Psoas muscle (tissue), 8 donors: ENCODE data around the gene MTOR. TPM values are rescaled to one million over a fixed set of nuclear protein-coding genes. Genes with fewer than 3 reads are reported as not detected.

Experiments used
- ATAC-seq, 4 donors: fragments of 200-7000 bp; cut with Tn5 transposase; one replicate each; pipeline ENCODE4 v1.9.1; 2020; ENCODE audit warnings: moderate library complexity in 3 of 4, mild to moderate bottlenecking in 2 of 4
- DNase-seq, 2 donors: peaks; one replicate each; pipeline ENCODE4 v3.0.0-alpha.2; 2020
- H3K27ac ChIP-seq: fragments of 200-600 bp; one replicate; pipeline ENCODE4 v1.8.0; 2022
- H3K27me3 ChIP-seq, 3 donors: fragments of 200-600 bp in 1 of 3; one replicate each; pipeline versions ENCODE4 v1.6.1 to v1.8.0; 2013 to 2022; ENCODE audit warnings: low read length in 2 of 3, mild to moderate bottlenecking in 2 of 3, moderate library complexity in 1 of 3; ENCODE audit not compliant: insufficient read depth in 3 of 3
- H3K36me3 ChIP-seq, 2 donors: fragments of 200-600 bp in 1 of 2; one replicate each; pipeline versions ENCODE4 v1.6.1 to v1.8.0; 2013 to 2022; ENCODE audit warnings: low read depth in 1 of 2, mild to moderate bottlenecking in 1 of 2, moderate library complexity in 1 of 2; ENCODE audit not compliant: insufficient read depth in 1 of 2
- H3K4me1 ChIP-seq: fragments of 200-600 bp; one replicate; pipeline ENCODE4 v1.8.0; 2022
- H3K4me3 ChIP-seq: fragments of 200-600 bp; one replicate; pipeline ENCODE4 v1.8.0; 2022; ENCODE audit warnings: mild to moderate bottlenecking
- H3K9me3 ChIP-seq: fragments of 200-600 bp; one replicate; pipeline ENCODE4 v1.8.0; 2022
- WGBS, 3 donors: extraction: QIAGEN DNeasy Blood & Tissue Kit; methylation state at CpG; one replicate each; pipeline versions ENCODE4 v1.1.6 to v1.1.7; 2013; 5-methylcytosine and 5-hydroxymethylcytosine counted together
- intact Hi-C, 2 donors: fragments of 100-400 bp; cut with DNase I; formaldehyde crosslinking; loops; one replicate each; pipeline versions ENCODE4 v1.11.0 to v1.14.2; 2022
- polyA plus RNA-seq, 3 donors: library from polyadenylated mRNA; stranded (reverse); fragments of 200-250 nt; gene quantifications; one replicate each; pipeline ENCODE4 v1.2.3, GENCODE V29; 2013
- total RNA-seq, 4 donors: library from RNA; stranded (reverse); fragmentation: NEBNext Ultra II Directional in 2 of 4; extraction: Animal tissue kit (Norgen Biotek cat#: 25700) in 2 of 4; gene quantifications; one replicate each; pipeline versions ENCODE4 v1.2.1 to v1.2.4, GENCODE V29; 2021 to 2023
- TF ChIP-seq, protein P1 (sequence below): fragments of 200-600 bp; IDR thresholded peaks from one replicate; pipeline ENCODE4 v1.8.0; 2022; ENCODE audit warnings: antibody characterized with exemption
- donor health status: healthy with polysubstance abuse.
- donor health status: DM: no; HTN: no; CAD: no; lungs with moderate emphysema.
- donor health status: Bipolar disorder and iron deficiency.
- donor health status: healthy.
- donor health status: DM: yes; HTN: yes; CAD: no.
- donor health status: DM: no; HTN: no; CAD: no.
- donor health status: DM: no; HTN: no; CAD: no.
- donor health status: DM: yes; HTN: yes; CAD: no.

The MTOR gene
- total and polyA plus RNA-seq, 7 donors = 24.0 to 50.8 (median 44.0) TPM

DNA sequence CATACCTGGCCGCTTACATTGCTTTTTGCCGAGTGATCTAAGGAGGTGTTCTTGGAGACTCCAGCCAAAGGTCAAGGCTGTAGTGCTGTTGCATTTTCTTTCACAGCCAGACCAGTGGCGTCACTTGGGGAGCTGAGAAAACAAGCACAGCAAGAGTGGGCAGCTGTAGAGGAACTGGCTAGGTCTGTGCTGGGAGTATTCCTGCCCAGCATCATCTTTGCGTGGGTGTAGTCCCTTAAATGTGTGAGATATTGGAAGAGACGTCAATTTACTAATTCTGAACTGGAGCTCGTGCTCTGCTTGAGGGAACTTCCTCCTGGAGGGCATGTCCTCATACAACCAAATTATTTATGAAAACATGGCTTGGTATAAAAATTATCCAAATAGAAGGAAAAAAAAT, 20.8 kb upstream of the MTOR start:
- DNase-seq = no peak
- ATAC-seq = no peak

DNA sequence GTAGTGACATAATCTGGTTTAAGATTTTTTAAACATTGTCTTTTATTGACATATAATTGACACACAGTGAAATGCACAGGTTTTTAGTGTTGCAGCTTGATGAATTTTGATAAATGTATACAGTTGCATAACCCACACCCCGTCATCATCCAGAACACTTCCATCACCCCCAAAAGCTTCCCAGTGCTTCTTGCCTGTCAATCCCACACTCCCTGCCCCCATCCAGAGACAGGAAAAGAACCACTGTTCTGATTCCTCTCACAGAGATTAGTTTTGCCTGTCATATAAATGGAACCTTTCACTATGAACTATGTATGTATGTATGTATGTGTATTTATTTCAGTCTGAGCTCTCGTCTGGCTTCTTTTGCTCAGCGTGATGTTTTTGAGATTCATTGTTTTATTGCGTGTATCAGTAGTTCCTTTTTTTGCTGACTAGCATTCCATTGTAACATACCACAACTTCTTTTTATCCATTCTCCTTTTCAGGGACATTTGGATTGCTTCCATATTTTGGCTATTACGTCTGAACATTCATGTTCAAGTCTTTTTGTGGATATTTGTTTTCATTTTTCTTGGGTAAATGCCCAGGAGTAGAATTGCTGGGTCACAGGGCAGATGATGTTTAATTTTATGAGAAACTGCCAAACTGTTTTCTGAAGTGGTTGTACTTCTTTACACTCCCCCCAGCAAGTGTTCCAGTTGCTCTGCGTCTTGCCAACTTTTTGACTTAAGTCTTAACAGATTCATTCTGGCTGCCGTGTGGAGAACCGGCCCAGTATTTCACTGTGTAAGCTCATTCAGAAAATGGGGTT, 19.4 kb upstream of the MTOR start:
- Histone ChIP-seq H3K4me1 (peaks cover 21% of the 10 kb centered on the region), H3K4me3 (no peak overlapping the region), H3K27ac (no peak overlapping the region), H3K27me3 (no peaks in the 10 kb centered on the region), H3K9me3 (no peaks in the 10 kb centered on the region), H3K36me3 (peaks cover 0 to 51% of the 10 kb centered on the region in 2 donors)
- intact Hi-C loops = no loop called here
- TF ChIP-seq, protein P1, sequence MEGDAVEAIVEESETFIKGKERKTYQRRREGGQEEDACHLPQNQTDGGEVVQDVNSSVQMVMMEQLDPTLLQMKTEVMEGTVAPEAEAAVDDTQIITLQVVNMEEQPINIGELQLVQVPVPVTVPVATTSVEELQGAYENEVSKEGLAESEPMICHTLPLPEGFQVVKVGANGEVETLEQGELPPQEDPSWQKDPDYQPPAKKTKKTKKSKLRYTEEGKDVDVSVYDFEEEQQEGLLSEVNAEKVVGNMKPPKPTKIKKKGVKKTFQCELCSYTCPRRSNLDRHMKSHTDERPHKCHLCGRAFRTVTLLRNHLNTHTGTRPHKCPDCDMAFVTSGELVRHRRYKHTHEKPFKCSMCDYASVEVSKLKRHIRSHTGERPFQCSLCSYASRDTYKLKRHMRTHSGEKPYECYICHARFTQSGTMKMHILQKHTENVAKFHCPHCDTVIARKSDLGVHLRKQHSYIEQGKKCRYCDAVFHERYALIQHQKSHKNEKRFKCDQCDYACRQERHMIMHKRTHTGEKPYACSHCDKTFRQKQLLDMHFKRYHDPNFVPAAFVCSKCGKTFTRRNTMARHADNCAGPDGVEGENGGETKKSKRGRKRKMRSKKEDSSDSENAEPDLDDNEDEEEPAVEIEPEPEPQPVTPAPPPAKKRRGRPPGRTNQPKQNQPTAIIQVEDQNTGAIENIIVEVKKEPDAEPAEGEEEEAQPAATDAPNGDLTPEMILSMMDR = no peak
- ATAC-seq = peak in 2 of 4 donors; percentile 9 to 23
- WGBS, 3 donors = 51 to 61% (median 57%) methylated on average over 8 of the region's 8 CpGs
- DNase-seq = no peak

More for the DNA sequence above, 20.8 kb upstream of the MTOR start:
- Histone ChIP-seq H3K4me1 (peaks cover 21% of the 10 kb centered on the region), H3K9me3 (no peaks in the 10 kb centered on the region), H3K27ac (no peak overlapping the region), H3K27me3 (no peaks in the 10 kb centered on the region), H3K4me3 (no peak overlapping the region), H3K36me3 (peaks cover 0 to 44% of the 10 kb centered on the region in 2 donors)
- intact Hi-C loops = no loop called here
- WGBS, 3 donors = 92 to 96% (median 95%) methylated on average over 6 of the region's 6 CpGs
- TF ChIP-seq, protein P1 = no peak

DNA sequence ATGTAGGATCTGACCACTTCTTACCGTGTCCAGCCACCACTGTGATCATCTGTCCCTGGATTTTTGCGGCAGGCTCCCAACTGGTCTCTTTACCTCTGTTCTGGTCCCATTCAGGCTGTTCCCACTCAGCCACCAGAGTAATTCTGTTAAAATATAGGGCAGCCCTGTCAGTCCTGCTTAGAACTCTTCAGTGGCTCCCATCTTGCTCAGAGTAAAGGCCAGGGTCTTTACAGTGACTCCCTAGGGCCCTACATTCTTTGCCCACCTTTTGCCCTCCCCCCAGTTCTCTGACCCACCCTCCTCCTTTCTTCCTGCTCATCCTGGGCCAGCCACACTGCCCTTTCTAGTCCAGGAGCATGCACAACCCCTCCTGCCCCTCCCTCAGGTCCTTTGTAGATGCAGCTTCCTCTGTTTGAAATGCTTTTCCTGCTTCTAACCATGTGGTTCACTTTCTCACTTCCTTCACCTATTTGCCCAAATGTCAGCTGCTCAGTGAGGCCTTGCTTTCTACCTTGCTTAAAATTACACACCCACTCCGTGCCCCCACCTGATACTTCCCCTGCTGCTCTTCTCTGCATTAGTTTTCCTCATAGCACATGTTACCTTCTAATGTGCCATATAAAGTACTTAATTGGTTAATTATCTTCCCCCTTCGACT, 18.5 kb upstream of the MTOR start:
- Histone ChIP-seq H3K27me3 (no peaks in the 10 kb centered on the region), H3K4me3 (no peak overlapping the region), H3K27ac (no peak overlapping the region), H3K9me3 (no peaks in the 10 kb centered on the region), H3K36me3 (peaks cover 2 to 45% of the 10 kb centered on the region in 2 donors), H3K4me1 (peaks cover 15% of the 10 kb centered on the region)
- no peak for DNase-seq
- intact Hi-C loops = no loop called here
- no peak for ATAC-seq
- TF ChIP-seq, protein P1 = no peak
- 71 to 81% (median 75%) methylated on average over 4 of the region's 4 CpGs for WGBS, 3 donors

DNA sequence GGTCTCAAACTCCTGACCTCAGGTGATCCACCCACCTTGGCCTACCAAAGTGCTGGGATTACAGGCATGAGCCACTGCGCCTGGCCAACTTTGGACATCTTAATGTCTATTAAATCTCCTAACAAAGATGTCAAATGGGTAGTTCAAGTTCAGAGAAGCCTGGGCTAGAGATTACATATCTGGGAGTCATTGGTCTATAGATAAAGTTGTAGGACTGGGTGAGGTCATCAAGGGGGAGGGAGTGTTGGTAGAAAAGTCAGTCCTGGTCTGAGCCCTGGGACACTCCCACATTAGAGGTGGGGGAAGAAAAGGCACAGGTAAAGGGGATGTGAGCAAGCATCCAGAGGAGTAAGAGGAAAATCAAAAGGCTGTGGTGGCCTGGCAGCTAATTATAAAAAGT, 17.3 kb upstream of the MTOR start:
- H3K4me1 ChIP-seq = peaks cover 27% of the 10 kb centered on the region
- H3K27ac ChIP-seq = no peak overlapping the region
- WGBS, 3 donors = 96 to 100% (median 98%) methylated on average over 1 of the region's 1 CpG
- no peak overlapping the region for H3K4me3 ChIP-seq
- peaks cover 4 to 49% of the 10 kb centered on the region in 2 donors for H3K36me3 ChIP-seq
- ATAC-seq (no peak), DNase-seq (no peak)
- no peaks in the 10 kb centered on the region for H3K27me3 ChIP-seq
- intact Hi-C loops = loop anchor here in 1 of 2 donors (10.0 kb wide), 1 partner anchor 455 kb away; the partner anchor contains the start of gene AGTRAP
- TF ChIP-seq, protein P1 = no peak
- no peaks in the 10 kb centered on the region for H3K9me3 ChIP-seq
